Measurements from ENCODE around the gene AGAP5.

AGAP5 gene

DNA sequence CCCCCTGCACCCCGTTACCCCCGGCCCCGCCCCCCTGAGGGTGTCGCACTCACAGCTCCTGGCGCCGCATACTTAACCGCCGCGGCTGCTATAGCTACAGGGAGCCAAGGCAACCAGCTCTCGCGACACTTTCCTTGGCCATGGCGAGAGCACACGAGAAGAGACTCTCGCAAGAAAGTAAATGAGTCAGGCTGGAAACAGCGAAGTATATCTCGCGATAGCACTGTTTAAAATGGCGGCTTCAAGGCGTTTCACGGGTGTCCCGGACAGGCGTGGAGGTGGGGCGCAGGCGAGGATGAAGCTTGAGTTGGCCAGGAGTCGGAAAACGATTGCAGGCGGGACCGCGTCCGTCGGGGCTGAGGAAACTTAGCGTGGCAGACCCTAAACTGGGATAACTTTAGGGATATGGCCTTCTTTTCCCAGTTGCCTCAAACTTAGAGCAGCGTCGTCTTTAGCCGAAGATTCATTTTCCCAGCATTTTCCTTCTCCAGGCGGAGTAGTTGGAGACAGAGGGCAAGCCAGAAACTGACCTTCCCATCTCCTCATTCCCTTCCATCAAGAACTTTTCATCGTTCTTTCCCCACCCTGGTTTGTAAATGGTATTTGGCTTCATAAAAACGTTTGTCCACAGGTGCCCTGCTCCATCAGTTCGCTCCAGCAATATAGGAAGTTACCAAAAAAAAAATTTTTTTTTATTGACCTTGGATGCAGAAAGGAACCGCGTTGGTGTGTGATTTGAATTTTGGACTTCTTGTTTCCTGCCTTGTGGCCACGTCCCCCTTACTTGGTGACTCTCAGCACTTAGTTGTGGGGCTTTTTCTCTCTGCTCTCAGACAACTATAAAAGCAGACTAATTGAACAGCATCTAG lies 71.8 kb downstream of the AGAP5 start:
- peak; percentile 98 for DNase-seq (ENCODE audit: low spot score)

DNA sequence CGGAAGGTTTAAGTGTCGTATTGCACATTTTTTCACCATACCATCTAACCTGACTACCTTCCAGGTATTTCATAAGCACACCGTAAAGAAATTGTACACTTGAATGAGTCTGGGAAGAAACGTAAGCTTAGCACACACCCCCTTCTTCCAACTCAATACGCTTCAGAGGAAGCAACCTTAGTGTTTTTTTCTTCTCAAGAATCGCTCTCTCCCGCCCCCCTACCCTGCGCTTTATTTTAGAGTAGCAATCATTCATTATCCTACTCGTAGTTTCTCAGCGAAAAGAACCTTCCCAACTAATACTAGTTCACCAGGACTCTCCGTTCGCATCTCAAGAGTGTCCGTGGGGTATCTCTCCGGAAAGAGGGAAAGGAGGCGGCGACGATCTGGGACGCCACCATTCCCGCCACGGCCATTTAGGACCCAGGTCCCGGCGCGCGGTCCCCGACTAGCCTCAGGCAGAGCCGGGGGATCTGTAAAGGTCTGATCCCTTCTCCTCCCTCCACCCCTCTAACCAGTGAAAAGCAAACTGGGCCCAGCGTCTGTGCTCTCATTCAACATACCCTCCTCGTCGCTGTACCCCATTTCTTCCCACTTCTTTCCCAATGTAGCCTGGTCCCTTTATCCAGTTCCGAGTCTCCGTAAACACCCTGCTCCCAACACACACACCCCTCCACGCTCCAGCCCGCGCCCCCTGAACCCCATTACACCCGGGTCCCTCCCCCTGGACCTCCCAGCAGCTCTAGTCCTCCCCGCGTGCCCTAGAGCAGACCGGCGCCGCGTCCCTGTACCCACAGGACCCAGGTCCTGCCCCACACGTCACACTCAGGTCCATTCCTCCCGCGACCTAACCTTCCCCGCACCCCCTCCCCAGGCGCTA lies 72.7 kb downstream of the AGAP5 start:
- DNase-seq (ENCODE audit: low spot score) = peak; percentile 45
